GM19043 (cell line): Measurements from ENCODE around the gene PAK5.

Source experiments
- ATAC-seq: cut with Tn5 transposase; IDR thresholded peaks from one replicate; pipeline ENCODE4 v1.9.1; 2021; ENCODE audit warnings: low read depth; ENCODE audit not compliant: unreplicated experiment

Gene PAK5

GRCh38 chr20:9792674-9793073 is 46.2 kb downstream of the PAK5 start:
- ATAC-seq, result no peak

DNA sequence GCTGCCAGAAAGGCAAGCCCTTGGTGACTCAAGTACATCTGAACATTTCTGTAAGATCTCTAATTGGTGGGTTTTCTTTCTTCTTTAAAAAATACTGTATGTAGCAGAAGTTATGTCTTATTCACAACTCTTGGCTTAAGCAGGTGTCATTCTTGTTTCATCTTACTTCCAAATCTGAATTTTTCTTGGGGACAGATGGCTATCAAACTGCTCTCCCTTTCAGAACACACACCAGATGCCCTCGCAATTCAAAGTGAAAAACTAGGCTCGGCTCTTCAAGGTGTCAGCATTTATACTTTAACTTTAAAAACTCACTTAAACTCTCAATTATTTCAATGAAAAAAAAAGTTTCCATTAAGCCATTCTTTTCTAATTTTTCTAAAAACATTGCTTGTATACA is 49.7 kb downstream of the PAK5 start:
- ATAC-seq, result no peak

- ATAC-seq, result no peak
Measured at GRCh38 chr20:9775176-9775575, 63.7 kb downstream of the PAK5 start.

DNA sequence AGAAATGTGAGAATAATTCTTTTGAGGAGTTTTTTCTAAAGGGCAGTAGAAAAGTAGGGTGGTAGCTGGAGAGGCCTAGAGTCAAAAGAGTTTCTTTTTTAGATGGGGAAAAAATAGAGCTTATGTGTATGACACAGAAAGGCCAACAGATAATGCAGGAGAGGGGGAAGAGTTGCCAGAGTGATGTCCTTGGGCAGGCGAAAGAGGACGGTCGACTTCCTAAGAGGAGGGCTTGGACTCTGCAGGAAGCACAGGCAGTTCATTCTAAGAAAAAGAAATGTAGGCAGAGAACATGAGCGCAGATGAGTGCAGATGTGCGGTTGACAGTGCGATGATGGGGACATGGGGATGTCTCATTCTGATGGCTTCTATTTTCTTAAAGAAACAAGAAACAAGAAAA is 68.9 kb downstream of the PAK5 start:
- no peak for ATAC-seq

DNA sequence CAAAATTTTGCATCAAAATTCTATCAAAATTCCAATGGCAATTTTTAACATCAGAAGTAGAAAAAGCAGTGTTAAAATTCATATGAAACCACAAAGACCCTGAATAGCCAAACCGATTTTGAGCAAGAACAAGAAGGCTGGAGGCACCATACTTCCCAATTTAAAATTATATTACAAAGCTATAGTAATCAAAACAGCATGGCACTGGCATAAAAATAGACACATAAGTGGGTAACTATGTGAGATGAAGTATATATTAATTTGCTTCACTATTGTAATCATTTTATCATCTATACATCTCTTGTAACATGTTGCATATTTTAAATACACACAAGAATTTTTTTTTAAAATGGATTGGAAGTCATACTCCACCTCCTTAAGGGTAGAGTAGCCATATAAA is 77.4 kb downstream of the PAK5 start:
- no peak for ATAC-seq

GRCh38 chr20:9759392-9759791 is 79.5 kb downstream of the PAK5 start:
- ATAC-seq, result no peak

GRCh38 chr20:9758752-9759151 is 80.1 kb downstream of the PAK5 start:
- ATAC-seq, result no peak

GRCh38 chr20:9756660-9757059 is 82.2 kb downstream of the PAK5 start:
- no peak for ATAC-seq

DNA sequence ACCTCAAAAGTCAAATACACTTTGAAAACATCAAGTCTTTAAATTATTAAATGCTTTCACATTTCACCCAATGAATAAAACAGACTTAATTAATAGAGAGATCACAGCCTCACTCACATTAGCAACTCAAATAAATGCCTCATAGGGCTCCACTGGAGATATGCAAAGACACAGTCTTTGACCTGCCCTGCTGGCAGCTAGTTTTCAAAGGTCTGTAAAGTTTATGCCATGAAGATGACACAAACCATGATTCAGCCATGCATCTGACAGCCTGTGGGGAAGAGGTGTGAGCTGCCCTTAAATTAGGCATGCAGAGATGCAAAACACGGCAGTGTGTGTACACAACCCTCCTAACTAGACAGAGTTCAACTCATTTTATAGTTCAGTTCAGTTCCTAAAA is 83.6 kb downstream of the PAK5 start:
- ATAC-seq, result no peak

- ATAC-seq, result no peak
Measured at GRCh38 chr20:9744551-9744950, 94.3 kb downstream of the PAK5 start.

DNA sequence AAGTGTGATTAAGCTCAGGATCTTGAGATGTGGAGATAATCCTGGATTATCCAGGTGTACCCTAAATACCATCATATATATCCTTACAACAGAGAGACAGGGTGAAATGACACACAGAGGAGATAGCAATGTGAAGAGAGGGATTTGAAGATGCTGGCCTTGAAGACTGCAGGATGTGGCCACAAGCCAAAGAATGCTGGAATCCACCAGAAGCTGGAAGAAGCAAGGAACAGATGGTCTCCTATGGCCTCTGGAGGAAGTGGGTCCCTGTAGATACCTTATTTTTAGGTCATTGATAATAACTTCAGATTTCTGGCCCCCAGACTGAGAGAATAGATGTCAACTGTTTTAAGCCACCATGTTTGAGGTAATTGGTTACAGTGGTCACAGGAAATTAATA is 95.0 kb downstream of the PAK5 start:
- ATAC-seq, result no peak

- no peak for ATAC-seq
Measured at GRCh38 chr20:9742821-9743220, 96.1 kb downstream of the PAK5 start.

DNA sequence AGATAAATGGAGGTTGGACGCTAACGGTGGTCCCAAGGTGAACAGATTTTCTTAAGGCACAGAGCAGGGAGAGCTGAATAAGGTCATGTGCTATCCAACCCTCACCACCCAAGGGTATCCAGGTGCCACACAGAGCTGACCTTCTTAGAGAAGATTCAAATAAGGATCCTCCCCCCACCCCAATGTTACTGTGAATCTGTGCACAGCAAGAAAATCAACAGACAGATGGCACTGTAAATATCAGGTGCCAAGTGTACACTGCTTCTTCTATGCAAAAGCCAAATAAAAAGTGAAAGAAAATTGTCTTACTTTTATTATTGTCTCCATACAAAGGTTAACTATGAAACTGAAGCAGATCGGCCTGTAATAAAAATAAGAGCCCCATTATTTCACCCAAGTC is 96.9 kb downstream of the PAK5 start:
- ATAC-seq, result no peak

DNA sequence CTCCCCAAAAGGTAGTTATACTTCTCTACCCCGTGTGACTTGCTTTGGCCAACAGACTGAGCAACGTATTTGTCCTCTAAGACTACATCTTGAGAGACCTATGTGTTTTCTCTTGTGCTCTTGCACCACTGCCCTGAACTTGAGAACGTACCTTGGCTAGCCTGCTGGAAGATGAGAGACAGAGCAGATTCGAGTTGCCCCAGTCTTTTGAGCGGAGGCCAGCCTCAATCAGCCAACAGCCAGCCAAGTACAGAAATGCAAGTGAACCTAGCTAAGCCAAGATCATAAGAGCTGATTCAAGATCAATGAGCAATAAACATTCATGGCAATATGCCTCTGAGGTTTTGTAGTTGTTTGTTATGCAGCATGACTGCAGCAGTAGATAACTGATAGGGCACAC is 98.4 kb downstream of the PAK5 start:
- no peak for ATAC-seq

DNA sequence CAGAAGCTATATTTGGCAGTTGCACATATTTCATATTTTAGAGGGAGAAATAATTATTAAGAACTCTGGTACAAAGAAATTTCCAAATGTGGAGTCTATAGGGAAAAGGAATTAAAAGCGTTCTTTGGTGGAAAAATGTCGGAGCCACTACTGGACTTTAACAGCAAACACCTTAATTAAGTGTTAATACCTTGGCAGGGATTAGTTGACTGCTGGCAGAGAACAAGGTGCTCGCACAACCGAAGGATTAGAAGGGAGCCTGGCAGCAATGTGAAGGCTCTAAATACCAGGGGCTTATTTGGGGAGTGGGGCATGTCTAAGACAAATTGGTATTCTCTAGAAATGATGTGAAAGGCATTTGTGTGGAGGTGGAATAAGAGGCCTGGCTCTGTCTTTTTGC is 98.9 kb downstream of the PAK5 start:
- no peak for ATAC-seq

DNA sequence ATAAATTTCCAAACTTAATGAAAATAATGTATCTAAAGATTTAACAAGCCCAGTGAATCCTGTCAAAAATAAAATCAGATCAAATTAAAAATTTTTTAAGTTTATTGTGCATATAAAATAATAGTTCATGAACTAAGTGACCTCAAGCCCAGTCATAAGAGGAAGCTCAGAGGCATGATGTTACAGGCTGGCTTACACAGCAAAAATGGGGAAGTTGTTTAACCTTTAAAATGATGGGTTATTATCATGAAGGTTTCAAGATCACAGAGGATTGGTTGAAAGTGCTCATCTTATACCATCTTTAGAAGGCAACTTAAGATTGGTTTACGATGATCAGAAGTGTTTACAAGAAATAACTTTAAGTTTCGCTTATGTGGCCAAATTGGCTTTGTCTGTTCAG is 102.5 kb downstream of the PAK5 start:
- no peak for ATAC-seq

GRCh38 chr20:9723501-9724202 is 115.2 kb downstream of the PAK5 start:
- ATAC-seq, result no peak

DNA sequence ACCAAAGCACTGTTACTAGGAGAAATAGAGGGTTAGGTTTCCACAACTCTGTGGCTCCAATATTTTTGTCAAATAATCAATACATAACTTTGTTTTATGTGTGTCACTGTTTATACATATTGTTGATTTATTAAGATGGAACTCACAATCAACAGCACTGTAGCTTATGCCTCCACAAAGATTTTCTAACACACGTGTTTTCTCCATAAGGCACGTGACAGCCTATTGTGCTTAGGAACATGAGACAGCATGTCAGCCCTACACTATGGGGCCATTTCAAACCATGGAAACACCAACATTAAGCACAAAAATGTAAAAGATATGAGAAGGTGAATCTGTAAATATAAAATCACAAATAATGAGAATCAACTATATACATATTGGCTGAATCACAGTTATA is 127.0 kb downstream of the PAK5 start:
- ATAC-seq, result no peak

DNA sequence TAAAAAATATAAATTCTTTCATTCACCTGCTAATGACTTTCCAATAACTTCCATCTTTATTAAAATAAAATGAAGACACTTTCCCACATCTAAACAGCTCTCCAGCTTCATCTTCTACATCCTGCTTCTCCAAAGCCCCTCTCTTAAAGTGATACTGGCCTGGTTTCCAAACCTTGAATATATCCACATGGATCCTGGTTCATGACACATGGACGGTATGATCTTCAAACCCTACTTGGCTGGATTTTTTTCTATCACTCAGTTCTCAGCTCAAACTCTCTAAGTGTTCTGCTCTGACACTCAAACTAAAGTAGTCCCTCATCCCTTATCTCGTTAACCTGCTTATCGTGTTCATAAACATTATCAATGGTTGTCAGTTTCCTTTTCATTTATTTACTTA is 128.2 kb downstream of the PAK5 start:
- no peak for ATAC-seq

DNA sequence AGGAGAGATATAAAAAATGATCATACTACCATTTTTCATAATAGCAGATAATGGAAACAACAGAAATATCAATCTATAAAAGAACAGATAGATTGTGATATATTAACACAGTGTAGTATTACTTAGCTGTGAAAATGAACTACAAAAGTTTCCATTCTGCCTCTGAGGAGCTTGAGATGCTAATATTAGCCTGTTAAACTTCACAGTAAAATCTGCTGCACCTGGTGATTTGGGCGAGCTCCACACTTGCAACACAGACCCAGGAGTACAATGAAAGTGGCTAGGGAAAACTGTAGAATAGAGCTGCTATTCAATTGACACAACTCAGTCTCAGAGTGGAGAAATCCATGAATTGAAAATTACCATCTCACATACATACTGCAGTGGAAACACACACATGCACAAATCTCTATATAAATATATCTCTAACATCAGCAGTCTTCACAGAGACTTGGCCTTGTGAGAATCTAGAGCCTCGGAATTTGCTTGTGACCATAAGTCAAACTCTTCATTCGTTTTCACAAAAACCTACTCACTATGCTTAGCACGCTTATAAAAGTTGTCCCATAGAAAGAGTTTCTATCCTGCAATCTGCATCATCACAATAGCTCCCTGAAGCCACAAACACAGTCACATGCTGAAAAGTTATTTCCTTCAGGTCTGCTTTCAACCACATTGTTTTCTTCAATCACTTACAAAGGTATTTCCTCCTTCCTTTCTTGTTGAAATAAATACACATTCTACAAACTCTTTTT is 133.0 kb downstream of the PAK5 start:
- ATAC-seq, result no peak

GRCh38 chr20:9699181-9699580 is 139.7 kb downstream of the PAK5 start:
- no peak for ATAC-seq

DNA sequence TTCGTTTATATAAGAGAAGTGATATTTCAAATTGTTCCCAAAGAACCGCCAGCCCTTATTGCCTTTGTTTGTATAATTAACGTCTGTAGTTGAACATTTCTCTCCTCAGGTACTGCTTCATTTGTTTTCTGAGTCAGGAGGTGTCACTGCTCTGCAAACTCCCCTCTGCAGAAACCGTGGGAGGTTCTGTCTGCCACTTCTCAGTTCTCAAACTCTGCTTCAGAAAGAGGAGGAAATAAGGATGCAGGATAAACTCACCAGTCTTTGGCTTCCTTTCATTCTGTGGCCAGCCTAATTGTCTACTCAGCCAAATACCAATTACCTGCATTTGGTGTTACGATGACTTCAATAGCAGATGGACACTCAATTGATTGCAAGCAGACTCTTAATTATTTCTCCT is 149.8 kb downstream of the PAK5 start:
- no peak for ATAC-seq
